GM06990 (cell line): ENCODE measurements around the gene RAPGEF4.

Experiments
- DNase-seq: peaks from one replicate; pipeline ENCODE4 v3.0.0-alpha.2; 2011; ENCODE audit not compliant: insufficient read length; ENCODE audit errors: extremely low read depth
- H3K27me3 ChIP-seq: replicated peaks from 2 replicates; pipeline ENCODE4 v1.6.0; 2011; ENCODE audit warnings: low read length; ENCODE audit not compliant: control insufficient read depth, insufficient read depth
- H3K36me3 ChIP-seq: 2 replicates; pipeline ENCODE4 v1.5.1; 2011; ENCODE audit warnings: low read length; ENCODE audit not compliant: control insufficient read depth, insufficient read depth
- H3K4me3 ChIP-seq: replicated peaks from 2 replicates; pipeline ENCODE4 v1.5.1; 2011; ENCODE audit warnings: low read depth, mild to moderate bottlenecking, control low read depth, low read length
- CTCF ChIP-seq: IDR thresholded peaks from 2 replicates; pipeline ENCODE4 v1.5.1; 2011; ENCODE audit warnings: low read length, control low read depth, mild to moderate bottlenecking, inconsistent platforms; ENCODE audit not compliant: insufficient read depth, poor library complexity, severe bottlenecking

Gene RAPGEF4

GRCh38 chr2:172944794-172945509, 209.3 kb downstream of the RAPGEF4 start:
- DNase-seq, result no peak
- Histone ChIP-seq H3K4me3 (no peak overlapping the region), H3K36me3 (no peaks in the 10 kb centered on the region), H3K27me3 (no peaks in the 10 kb centered on the region; the same call in 1 of the 2 replicates)
- TF ChIP-seq CTCF, result no peak

DNA sequence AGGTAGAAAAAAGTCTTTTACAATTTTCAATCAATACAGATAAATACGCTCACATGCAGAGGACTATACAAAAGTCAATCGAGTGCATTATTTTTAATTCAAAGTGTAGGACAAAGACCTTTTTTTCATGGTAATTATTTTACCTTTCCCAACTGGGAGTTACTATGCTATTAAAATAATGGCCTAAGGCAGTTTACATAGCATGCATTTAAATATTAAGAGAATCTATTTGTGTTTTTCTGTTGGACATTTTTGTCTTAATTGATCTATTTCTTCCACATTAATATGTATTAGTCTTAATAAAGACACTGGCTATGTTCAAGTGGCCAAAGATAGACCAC, 209.8 kb downstream of the RAPGEF4 start:
- no peak for DNase-seq
- Histone ChIP-seq H3K27me3 (no peaks in the 10 kb centered on the region; the same call in 1 of the 2 replicates), H3K36me3 (no peaks in the 10 kb centered on the region), H3K4me3 (no peak overlapping the region)
- no peak for TF ChIP-seq CTCF

DNA sequence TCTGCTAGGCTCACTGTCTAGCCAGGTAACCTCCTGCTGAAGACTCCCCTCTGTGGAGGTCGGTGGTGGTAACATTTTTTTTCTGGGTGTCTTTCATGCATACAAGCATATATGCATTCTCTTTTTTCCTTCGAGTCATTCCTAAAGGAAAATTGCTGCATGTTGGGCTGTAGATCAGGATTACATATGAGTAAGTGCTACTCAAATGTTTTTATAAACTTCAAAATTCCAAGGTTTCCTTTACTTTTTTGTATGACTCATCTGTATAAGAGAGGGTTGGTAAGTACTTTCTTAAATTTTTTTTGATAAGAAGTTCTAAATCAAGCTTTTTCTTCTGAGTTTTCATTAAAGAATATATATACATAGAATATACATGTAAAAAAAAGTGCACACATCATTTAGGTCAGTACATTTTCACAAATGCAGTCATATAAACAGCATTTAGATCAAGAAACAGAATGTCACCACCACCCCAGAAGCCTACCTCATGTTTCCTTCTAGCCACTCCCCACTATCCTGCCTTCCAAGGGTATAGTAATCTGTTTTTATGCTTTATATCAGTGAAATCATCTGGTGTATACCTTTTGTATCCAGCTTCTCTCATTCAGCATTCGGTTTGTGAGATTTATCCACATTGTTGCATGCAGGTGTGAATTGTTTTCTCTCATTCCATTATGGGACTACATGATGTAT, 212.0 kb downstream of the RAPGEF4 start:
- no peaks in the 10 kb centered on the region for H3K36me3 ChIP-seq
- DNase-seq, result no peak
- H3K4me3 ChIP-seq, result no peak overlapping the region
- TF ChIP-seq CTCF, result no peak
- H3K27me3 ChIP-seq, result no peaks in the 10 kb centered on the region; the same call in 1 of the 2 replicates

DNA sequence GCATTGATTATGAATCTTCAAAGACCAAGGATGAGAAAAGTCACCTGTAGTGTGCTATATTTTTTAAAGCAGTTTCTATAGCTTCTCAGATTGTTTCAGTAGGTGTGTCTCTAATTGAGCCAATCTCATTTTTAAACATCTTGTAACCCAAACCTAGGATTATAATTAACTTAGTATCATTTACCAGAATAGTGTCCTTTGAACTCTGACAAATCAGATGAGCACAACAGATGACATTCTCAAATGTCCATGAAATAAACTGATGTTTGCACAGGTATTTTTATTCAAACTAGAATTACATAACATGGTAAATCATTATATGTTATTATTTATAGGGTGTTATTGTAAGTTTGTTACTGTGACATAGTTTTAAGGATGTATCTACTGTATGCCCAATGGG, 213.9 kb downstream of the RAPGEF4 start:
- no peak for DNase-seq
- H3K27me3 ChIP-seq, result no peaks in the 10 kb centered on the region; the same call in 1 of the 2 replicates
- TF ChIP-seq CTCF, result no peak
- H3K4me3 ChIP-seq, result no peak overlapping the region
- no peaks in the 10 kb centered on the region for H3K36me3 ChIP-seq

DNA sequence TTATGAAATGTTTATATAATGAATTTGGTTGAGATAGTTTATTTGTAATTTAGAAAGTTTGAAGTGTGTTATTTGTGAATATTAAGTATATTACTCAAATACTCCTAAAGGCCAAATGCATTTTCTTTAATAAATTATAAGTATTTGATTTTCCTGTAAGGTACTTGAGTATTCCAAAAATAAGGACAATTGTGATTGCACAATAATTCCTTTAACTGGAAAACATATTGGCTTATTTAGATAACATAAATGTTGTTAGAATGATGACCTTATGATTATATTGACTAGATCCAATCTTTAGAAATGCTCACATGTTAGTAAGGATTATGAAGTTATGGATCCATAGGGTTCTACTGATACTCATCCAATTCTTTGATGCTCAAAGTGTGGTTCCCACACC, 214.9 kb downstream of the RAPGEF4 start:
- Histone ChIP-seq H3K27me3 (no peaks in the 10 kb centered on the region; the same call in 1 of the 2 replicates), H3K36me3 (no peaks in the 10 kb centered on the region), H3K4me3 (no peak overlapping the region)
- DNase-seq, result no peak
- TF ChIP-seq CTCF, result no peak
